Myocyte (in vitro differentiated cells): Measurements from ENCODE around the gene MYDGF. TPM values are rescaled to one million over a fixed set of nuclear protein-coding genes. Genes with fewer than 3 reads are reported as not detected.

ENCODE experiments used
- DNase-seq: peaks from one replicate; pipeline ENCODE4 v3.0.0-alpha.2; 2012; ENCODE audit warnings: low read depth
- total RNA-seq: library from RNA; depleted of rRNA; stranded (reverse); fragments of >200 nt; gene quantifications from 2 replicates; pipeline ENCODE4 v1.2.3, GENCODE V29; 2014

The MYDGF gene
- total RNA-seq, 1 donor from 2014 or later = 64.6 TPM

DNA sequence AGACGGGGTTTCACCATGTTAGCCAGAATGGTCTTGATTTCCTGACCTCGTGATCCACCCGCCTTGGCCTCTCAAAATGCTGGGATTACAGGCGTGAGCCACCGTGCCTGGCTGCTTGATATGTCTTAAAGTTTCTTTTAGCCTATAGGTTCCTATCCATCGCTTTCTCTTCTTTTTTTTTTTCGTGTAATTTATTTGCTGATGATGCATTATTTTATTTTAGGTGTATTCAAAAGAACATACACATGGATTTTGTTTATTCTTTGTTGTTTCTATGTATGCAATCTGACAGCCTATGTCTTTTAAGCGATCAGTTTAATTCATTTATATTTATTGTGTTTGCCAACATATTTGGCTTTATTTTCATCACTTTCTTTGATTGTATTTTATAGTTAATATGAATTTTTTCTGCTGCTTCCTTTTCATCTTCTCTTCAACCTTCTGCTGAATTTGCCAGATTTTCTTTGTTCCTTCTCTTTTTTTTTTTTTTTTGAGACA, 56.8 kb downstream of the MYDGF start:
- no peak for DNase-seq

- DNase-seq = no peak
These were observed 60.1 kb downstream of the MYDGF start for GRCh38 chr19:4609878-4610511.

Other genes starting within 250 kb of the MYDGF start
- 85.4 and 119 TPM in 2 replicates for gene UBXN6, start 212.5 kb downstream of the MYDGF start, total RNA-seq
- 43.8 and 59.1 TPM in 2 replicates for gene HDGFL2, start 198.0 kb downstream of the MYDGF start, total RNA-seq
- 0.32 and 0.42 TPM in 2 replicates for gene PLIN4, start 151.9 kb downstream of the MYDGF start, total RNA-seq
- gene PLIN5, start 135.1 kb downstream of the MYDGF start, total RNA-seq = not detected in 2 replicates
- 0.05 TPM in 1 of 2 replicates, not detected in the other for gene LRG1, start 130.3 kb downstream of the MYDGF start, total RNA-seq
- 373 and 483 TPM in 2 replicates for gene SEMA6B, start 110.7 kb downstream of the MYDGF start, total RNA-seq
- gene TNFAIP8L1, start 30.8 kb downstream of the MYDGF start, total RNA-seq = 3.7 and 7.5 TPM in 2 replicates
- gene DPP9, start 53.5 kb upstream of the MYDGF start, total RNA-seq = 44.7 and 49.4 TPM in 2 replicates
- 42.1 and 46.4 TPM in 2 replicates for gene FEM1A, start 121.4 kb upstream of the MYDGF start, total RNA-seq
- gene TICAM1, start 161.4 kb upstream of the MYDGF start, total RNA-seq = 4.4 and 4.6 TPM in 2 replicates
- 439 and 463 TPM in 2 replicates for gene PLIN3, start 197.3 kb upstream of the MYDGF start, total RNA-seq
- gene ARRDC5, start 232.6 kb upstream of the MYDGF start, total RNA-seq = 0.16 TPM in 1 of 2 replicates, not detected in the other
- gene UHRF1, start 239.2 kb upstream of the MYDGF start, total RNA-seq = 23.3 and 33.5 TPM in 2 replicates